Right atrium auricular region (tissue), 2 donors: ENCODE results near the gene WWOX. TPM values are rescaled to one million over a fixed set of nuclear protein-coding genes. Genes with fewer than 3 reads are reported as not detected.

Experiments
- DNase-seq: peaks from one replicate; pipeline ENCODE4 v3.0.0-alpha.2; 2019; ENCODE audit warnings: low spot score
- H3K27ac ChIP-seq, 2 donors: fragments of 200-600 bp; sonication (generic); 1 replicate in 1 of 2; 2 replicates in 1 of 2; pipeline ENCODE4 v1.5.1; 2016 to 2019
- H3K27me3 ChIP-seq, 2 donors: fragments of 200-600 bp; sonication (generic); one replicate each; pipeline versions ENCODE4 v1.5.1 to v1.6.0; 2017 to 2019
- H3K36me3 ChIP-seq: fragments of 200-600 bp; sonication (generic); one replicate; pipeline ENCODE4 v1.5.1; 2016
- H3K4me1 ChIP-seq, 2 donors: fragments of 200-600 bp; sonication (generic); one replicate each; pipeline versions ENCODE4 v1.5.1 to v1.6.0; 2017 to 2019
- H3K4me3 ChIP-seq, 2 donors: fragments of 200-600 bp; sonication (generic); 1 replicate in 1 of 2; 2 replicates in 1 of 2; pipeline ENCODE4 v1.5.1; 2017 to 2019; ENCODE audit warnings: mild to moderate bottlenecking in 1 of 2, moderate library complexity in 1 of 2
- H3K9me3 ChIP-seq, 2 donors: fragments of 200-600 bp; sonication (generic); one replicate each; pipeline ENCODE4 v1.5.1; 2019
- total RNA-seq, 2 donors: library from RNA; depleted of rRNA; stranded (reverse); fragments of >200 nt; gene quantifications; one replicate each; pipeline ENCODE4 v1.1.0, GENCODE V29; 2016
- TF ChIP-seq, protein P1 (sequence below), 2 donors: fragments of 200-600 bp; sonication (generic); IDR thresholded peaks; one replicate each; pipeline ENCODE4 v1.5.1; 2019; ENCODE audit warnings: antibody characterized with exemption in 2 of 2

Gene WWOX
- total RNA-seq, 2 donors from 2014 or later: 14.8 to 20.8 TPM

DNA sequence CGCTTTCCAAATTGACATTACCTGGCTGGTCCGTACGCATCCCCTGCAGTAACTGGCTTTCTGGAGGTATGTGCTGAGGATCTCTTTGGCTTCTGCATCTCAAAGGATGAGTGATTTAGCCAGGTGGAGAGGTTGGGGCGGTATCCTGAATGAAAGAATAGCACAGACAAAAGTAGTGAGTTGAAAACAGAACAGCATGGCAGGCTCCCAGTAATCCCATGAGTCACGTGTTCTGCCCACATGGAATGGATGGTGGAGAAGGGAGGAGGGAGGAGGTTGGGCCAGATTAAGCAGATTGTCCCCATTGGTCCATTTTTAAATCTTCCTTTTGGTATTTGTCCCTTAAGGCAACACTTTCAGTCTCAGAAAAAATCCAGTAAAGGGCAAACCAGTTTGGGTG is 176.0 kb downstream of the WWOX start:
- H3K4me3 ChIP-seq: no peak overlapping the region
- no peak overlapping the region for H3K27ac ChIP-seq
- no peak for DNase-seq
- no peaks in the 10 kb centered on the region for H3K9me3 ChIP-seq
- TF ChIP-seq, protein P1, sequence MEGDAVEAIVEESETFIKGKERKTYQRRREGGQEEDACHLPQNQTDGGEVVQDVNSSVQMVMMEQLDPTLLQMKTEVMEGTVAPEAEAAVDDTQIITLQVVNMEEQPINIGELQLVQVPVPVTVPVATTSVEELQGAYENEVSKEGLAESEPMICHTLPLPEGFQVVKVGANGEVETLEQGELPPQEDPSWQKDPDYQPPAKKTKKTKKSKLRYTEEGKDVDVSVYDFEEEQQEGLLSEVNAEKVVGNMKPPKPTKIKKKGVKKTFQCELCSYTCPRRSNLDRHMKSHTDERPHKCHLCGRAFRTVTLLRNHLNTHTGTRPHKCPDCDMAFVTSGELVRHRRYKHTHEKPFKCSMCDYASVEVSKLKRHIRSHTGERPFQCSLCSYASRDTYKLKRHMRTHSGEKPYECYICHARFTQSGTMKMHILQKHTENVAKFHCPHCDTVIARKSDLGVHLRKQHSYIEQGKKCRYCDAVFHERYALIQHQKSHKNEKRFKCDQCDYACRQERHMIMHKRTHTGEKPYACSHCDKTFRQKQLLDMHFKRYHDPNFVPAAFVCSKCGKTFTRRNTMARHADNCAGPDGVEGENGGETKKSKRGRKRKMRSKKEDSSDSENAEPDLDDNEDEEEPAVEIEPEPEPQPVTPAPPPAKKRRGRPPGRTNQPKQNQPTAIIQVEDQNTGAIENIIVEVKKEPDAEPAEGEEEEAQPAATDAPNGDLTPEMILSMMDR (IDR thresholded peaks at IDR 0.05): no peak
- H3K27me3 ChIP-seq: no peaks in the 10 kb centered on the region
- H3K4me1 ChIP-seq: no peaks in the 10 kb centered on the region
- no peaks in the 10 kb centered on the region for H3K36me3 ChIP-seq

DNA sequence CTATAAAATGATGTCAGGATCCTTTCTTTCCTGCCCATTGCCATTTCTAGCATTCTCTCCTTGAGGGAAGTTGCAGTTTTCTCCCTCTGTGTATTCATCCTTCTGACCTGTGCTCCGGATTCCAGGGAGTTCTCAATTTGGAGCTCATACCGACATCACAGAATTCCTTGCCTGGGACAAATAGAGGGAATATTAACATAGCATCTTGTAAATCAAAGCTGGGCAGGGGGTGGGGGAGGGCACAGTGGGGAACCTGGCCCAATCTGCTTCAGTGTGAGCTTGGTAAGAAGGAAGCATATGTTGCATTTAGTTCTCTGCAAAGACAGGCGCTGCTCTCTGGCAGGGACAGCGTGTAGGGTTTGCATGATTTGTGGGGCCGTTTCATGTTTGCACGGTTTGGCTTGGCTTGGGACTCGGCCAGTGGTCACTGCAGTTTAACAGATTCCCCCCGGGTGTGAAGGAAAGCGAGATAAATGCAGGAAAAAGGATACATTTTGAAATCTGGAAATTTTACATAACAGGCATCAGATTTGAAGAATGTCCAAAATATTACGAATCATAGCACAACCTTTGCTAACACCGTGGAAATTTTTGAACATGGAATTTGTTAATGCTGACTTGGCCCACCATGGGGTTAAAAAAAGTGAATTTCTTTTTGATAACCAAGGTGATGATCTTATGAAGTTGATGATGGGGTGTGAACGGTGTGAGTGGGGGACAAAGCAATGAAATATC is 178.0 kb downstream of the WWOX start:
- Histone ChIP-seq H3K4me1 (no peaks in the 10 kb centered on the region), H3K4me3 (no peak overlapping the region), H3K27ac (no peak overlapping the region), H3K9me3 (no peaks in the 10 kb centered on the region), H3K27me3 (no peaks in the 10 kb centered on the region), H3K36me3 (no peaks in the 10 kb centered on the region)
- DNase-seq: no peak
- TF ChIP-seq, protein P1 (IDR thresholded peaks at IDR 0.05): no peak

DNA sequence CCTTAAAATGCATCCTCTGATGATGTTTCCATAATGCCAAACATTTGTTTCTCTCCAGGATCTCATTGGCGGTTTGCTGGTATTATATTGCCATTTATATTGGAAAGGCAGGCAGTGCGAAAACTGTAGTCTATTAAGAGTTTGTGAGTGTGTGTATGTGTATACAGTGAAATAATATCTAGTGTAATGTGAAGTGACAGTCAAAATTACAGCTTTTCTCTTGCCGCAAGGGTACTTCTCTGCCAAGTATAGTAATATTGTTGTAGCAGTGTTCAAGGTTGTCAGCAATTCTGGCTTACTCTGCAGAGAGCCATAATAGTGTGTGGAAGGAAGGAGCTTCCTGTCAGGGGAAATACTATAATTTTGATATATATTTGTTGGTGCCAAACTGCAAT is 178.6 kb downstream of the WWOX start:
- H3K36me3 ChIP-seq: no peaks in the 10 kb centered on the region

DNA sequence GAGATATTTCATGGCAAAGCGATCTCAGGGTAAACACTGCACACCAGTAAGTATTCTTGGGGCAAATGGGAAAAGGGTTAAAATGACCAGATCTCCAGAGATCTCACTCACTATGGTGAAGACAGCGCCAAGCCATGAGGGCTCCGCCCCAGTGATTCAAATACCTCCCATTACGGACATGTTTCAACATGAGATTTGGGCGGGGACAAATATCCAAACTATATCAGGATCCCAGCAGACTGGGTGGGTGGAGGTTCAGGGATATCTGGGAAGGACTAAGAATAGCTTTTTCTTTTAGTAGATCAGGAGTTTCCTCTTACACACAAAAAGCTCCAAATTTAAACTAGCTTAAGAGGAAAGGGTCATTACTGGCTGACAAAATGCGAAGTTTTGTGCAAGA is 181.7 kb downstream of the WWOX start:
- H3K27me3 ChIP-seq: no peaks in the 10 kb centered on the region
- no peaks in the 10 kb centered on the region for H3K36me3 ChIP-seq
- H3K4me1 ChIP-seq: no peaks in the 10 kb centered on the region
- no peak overlapping the region for H3K4me3 ChIP-seq
- no peaks in the 10 kb centered on the region for H3K9me3 ChIP-seq
- H3K27ac ChIP-seq: no peak overlapping the region
- TF ChIP-seq, protein P1 (IDR thresholded peaks at IDR 0.05): no peak
- no peak for DNase-seq

More for the DNA sequence above, 178.6 kb downstream of the WWOX start:
- TF ChIP-seq, protein P1 (IDR thresholded peaks at IDR 0.05): no peak
- Histone ChIP-seq H3K4me3 (no peak overlapping the region), H3K4me1 (no peaks in the 10 kb centered on the region), H3K9me3 (no peaks in the 10 kb centered on the region), H3K27me3 (no peaks in the 10 kb centered on the region), H3K27ac (no peak overlapping the region)
- DNase-seq: no peak

DNA sequence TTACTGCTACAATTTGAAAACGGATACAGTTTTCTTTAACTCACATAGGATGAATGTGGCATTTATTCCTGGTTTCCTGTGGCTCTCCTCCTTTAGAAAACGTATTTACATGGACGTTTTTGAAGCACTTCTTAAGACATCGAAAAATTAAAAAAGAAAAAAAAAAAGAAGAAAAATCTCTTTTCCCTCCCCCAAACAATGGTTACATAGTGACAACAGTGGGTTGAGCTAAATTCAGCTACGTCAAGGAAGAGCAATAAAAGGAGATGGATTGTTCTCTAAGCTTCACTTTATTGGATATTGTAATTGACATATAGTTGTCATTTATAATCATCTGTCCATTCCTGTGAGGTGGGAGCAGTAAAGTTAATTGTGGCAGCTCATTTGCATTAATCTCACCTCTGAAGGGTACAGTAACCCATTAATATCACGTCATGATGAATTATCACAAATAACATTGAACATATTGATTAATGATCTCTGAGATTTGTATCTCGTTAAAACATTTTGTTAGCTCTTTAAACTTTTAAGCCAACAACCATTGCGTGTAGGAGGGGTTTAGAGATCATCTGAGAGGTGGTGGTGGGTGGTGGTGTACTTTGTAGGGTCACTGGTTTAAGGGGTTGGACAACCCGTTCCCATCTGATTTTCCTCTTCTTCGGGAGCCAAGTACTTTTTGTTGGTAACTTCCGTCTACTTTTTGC is 184.2 kb downstream of the WWOX start:
- TF ChIP-seq, protein P1 (IDR thresholded peaks at IDR 0.05): no peak
- H3K4me3 ChIP-seq: no peak overlapping the region
- no peaks in the 10 kb centered on the region for H3K36me3 ChIP-seq
- H3K9me3 ChIP-seq: no peaks in the 10 kb centered on the region
- H3K27ac ChIP-seq: no peak overlapping the region
- H3K4me1 ChIP-seq: no peaks in the 10 kb centered on the region
- no peak for DNase-seq
- no peaks in the 10 kb centered on the region for H3K27me3 ChIP-seq
